Hematopoietic multipotent progenitor cell treated with erythropoietin and hydrocortisone succinate and interleukin-3 and kit ligand, for 4 days (in vitro differentiated cells): Measurements from ENCODE around the gene WIZ.
"Not testable (repeated sequence)": the region's sequence is repeated elsewhere in the genome, so short reads cannot be mapped to it uniquely, and the experiment has no call there.

Experiments used
- DNase-seq: peaks from one replicate; pipeline ENCODE4 v3.0.0-alpha.2; 2015

The WIZ gene

GRCh38 chr19:15427991-15428471 is 21.7 kb downstream of the WIZ start:
- DNase-seq: no peak

- no peak for DNase-seq
Measured at GRCh38 chr19:15427350-15427700, 22.4 kb downstream of the WIZ start.

GRCh38 chr19:15426485-15427349 is 23.0 kb downstream of the WIZ start:
- DNase-seq: no peak

- no peak for DNase-seq
Measured at GRCh38 chr19:15425321-15425950, 24.3 kb downstream of the WIZ start.

GRCh38 chr19:15424692-15425272 is 25.0 kb downstream of the WIZ start:
- no peak for DNase-seq

- no peak for DNase-seq
Measured at GRCh38 chr19:15424121-15424520, 25.6 kb downstream of the WIZ start.

GRCh38 chr19:15423130-15423529 is 26.6 kb downstream of the WIZ start:
- no peak for DNase-seq

GRCh38 chr19:15422296-15423075 is 27.3 kb downstream of the WIZ start:
- DNase-seq: no peak

GRCh38 chr19:15421721-15422260 is 28.0 kb downstream of the WIZ start:
- no peak for DNase-seq

- DNase-seq: no peak
Measured at GRCh38 chr19:15421136-15421695, 28.5 kb downstream of the WIZ start.

GRCh38 chr19:15419413-15420025 is 30.2 kb downstream of the WIZ start:
- no peak for DNase-seq

- peak; percentile 100 for DNase-seq
Measured at GRCh38 chr19:15418579-15419412, 31.0 kb downstream of the WIZ start, which contains the start of gene AKAP8L. Gene AKAP8L (minus strand): TSS chr19:15418988. CDS start chr19:15418923, 65 bp downstream.

GRCh38 chr19:15418231-15418578 is 31.6 kb downstream of the WIZ start:
- DNase-seq: peak; percentile 35

GRCh38 chr19:15417699-15418098 is 32.1 kb downstream of the WIZ start:
- no peak for DNase-seq

- peak; percentile 39 for DNase-seq
Measured at GRCh38 chr19:15412832-15413231, 36.9 kb downstream of the WIZ start.

- not testable (repeated sequence) for DNase-seq
Measured at GRCh38 chr19:15411351-15411750, 38.4 kb downstream of the WIZ start.

- DNase-seq: no peak
Measured at GRCh38 chr19:15404780-15405211, 45.0 kb downstream of the WIZ start.

GRCh38 chr19:15404097-15404779 is 45.5 kb downstream of the WIZ start:
- DNase-seq: peak; percentile 63

GRCh38 chr19:15403151-15403531 is 46.6 kb downstream of the WIZ start:
- DNase-seq: no peak

- DNase-seq: peak; percentile 71
Measured at GRCh38 chr19:15402411-15403150, 47.2 kb downstream of the WIZ start.
